SK-N-SH (cell line): ENCODE measurements around the gene RILP. TPM values are rescaled to one million over a fixed set of nuclear protein-coding genes. Genes with fewer than 3 reads are reported as not detected.

Source experiments
- CTCF ChIA-PET: fragments of 300-600, 350-600 bp; formaldehyde crosslinking; extraction: SDS; loops from one replicate; lab custom pipeline; 2021; lab: Yijun Ruan, JAX
- POLR2A ChIA-PET: fragments of 350-600 bp; sonication (Branson Sonifier 250); formaldehyde crosslinking; extraction: SDS; loops from one replicate; lab custom pipeline; 2020; ENCODE audit warnings: antibody characterized with exemption, inconsistent platforms; lab: Yijun Ruan, JAX
- DNase-seq: peaks from one replicate; pipeline ENCODE4 v3.0.0; 2012
- H2AFZ ChIP-seq: fragments of 200-600 bp; sonication (generic); 2 replicates; pipeline ENCODE4 v1.8.1; 2016; ENCODE audit warnings: antibody characterized with exemption, mild to moderate bottlenecking, low read depth
- H3F3A ChIP-seq: fragments of 200-600 bp; sonication (generic); replicated peaks from 2 replicates; pipeline ENCODE3; 2016; ENCODE audit warnings: antibody characterized with exemption, mild to moderate bottlenecking; ENCODE audit not compliant: insufficient read depth
- H3K27ac ChIP-seq, 2 experiments: fragments of 200-500 bp in 1 of 2; fragments of 200-600 bp in 1 of 2; sonication (Bioruptor generic) in 1 of 2; sonication (generic), shearing (Covaris generic) in 1 of 2; 2 replicates each; pipeline versions ENCODE4 v1.5.1 to v1.6.1; 2014 to 2016; ENCODE audit warnings: low read depth in 2 of 2, inconsistent platforms in 1 of 2, low read length in 1 of 2, mild to moderate bottlenecking in 1 of 2, mixed read lengths in 1 of 2
- H3K27me3 ChIP-seq: fragments of 200-600 bp; sonication (generic), shearing (Covaris generic); 2 replicates; pipeline ENCODE4 v1.6.1; 2016; ENCODE audit warnings: mixed run types; ENCODE audit not compliant: insufficient read depth
- H3K36me3 ChIP-seq, 2 experiments: fragments of 200-500 bp in 1 of 2; fragments of 200-600 bp in 1 of 2; sonication (Bioruptor generic) in 1 of 2; sonication (generic) in 1 of 2; replicated peaks in 1 of 2; 2 replicates each; pipeline versions ENCODE3 to v1.5.1; 2014 to 2016; ENCODE audit warnings: low read length in 1 of 2, mild to moderate bottlenecking in 1 of 2; ENCODE audit not compliant: insufficient read depth in 2 of 2, control insufficient read depth in 1 of 2
- H3K4me1 ChIP-seq, 2 experiments: fragments of 200-500 bp in 1 of 2; fragments of 200-600 bp in 1 of 2; sonication (Bioruptor generic) in 1 of 2; sonication (generic), shearing (Covaris generic) in 1 of 2; 2 replicates each; pipeline versions ENCODE4 v1.5.1 to v1.6.1; 2014 to 2016; ENCODE audit warnings: low read depth in 1 of 2, low read length in 1 of 2, mixed run types in 1 of 2; ENCODE audit not compliant: insufficient read depth in 2 of 2, control insufficient read depth in 1 of 2
- H3K4me2 ChIP-seq: fragments of 200-600 bp; sonication (generic), shearing (Covaris generic); 2 replicates; pipeline ENCODE4 v1.6.1; 2017; ENCODE audit warnings: mixed run types
- H3K4me3 ChIP-seq, 2 experiments: fragments of 200-500 bp in 1 of 2; fragments of 200-600 bp in 1 of 2; sonication (Bioruptor generic) in 1 of 2; sonication (generic), shearing (Covaris generic) in 1 of 2; 2 replicates each; pipeline versions ENCODE4 v1.5.1 to v1.8.1; 2014 to 2016; ENCODE audit warnings: low read depth in 2 of 2, inconsistent platforms in 1 of 2, low read length in 1 of 2, mild to moderate bottlenecking in 1 of 2, mixed read lengths in 1 of 2, moderate library complexity in 1 of 2
- H3K79me2 ChIP-seq: fragments of 200-600 bp; sonication (generic); 2 replicates; pipeline ENCODE4 v1.8.1; 2017; ENCODE audit warnings: mild to moderate bottlenecking; ENCODE audit not compliant: insufficient read depth
- H3K9ac ChIP-seq: fragments of 200-600 bp; sonication (generic); 2 replicates; pipeline ENCODE4 v1.6.1; 2017; ENCODE audit warnings: mixed run types
- H3K9me2 ChIP-seq: fragments of 200-600 bp; sonication (generic); 2 replicates; pipeline ENCODE4 v1.6.1; 2017; ENCODE audit warnings: mixed run types
- H3K9me3 ChIP-seq: fragments of 200-600 bp; sonication (generic); 2 replicates; pipeline ENCODE4 v1.6.1; 2017; ENCODE audit warnings: mixed run types, mild to moderate bottlenecking, moderate library complexity
- H4K20me1 ChIP-seq: fragments of 200-600 bp; sonication (generic); 2 replicates; pipeline ENCODE4 v1.6.1; 2017; ENCODE audit warnings: mild to moderate bottlenecking, mixed run types; ENCODE audit not compliant: insufficient read depth
- CHD2 ChIP-seq: fragments of 150-350 bp; IDR thresholded peaks from 2 replicates; pipeline ENCODE4 v1.6.1; 2018; ENCODE audit warnings: low read length; ENCODE audit not compliant: partially characterized antibody
- CTCF ChIP-seq: fragments of 200-600 bp; sonication (generic); IDR thresholded peaks from 2 replicates; pipeline ENCODE4 v1.6.1; 2017; ENCODE audit warnings: antibody characterized with exemption, mild to moderate bottlenecking, moderate library complexity
- ELF1 ChIP-seq: IDR thresholded peaks from 2 replicates; pipeline ENCODE4 v1.4.0; 2012
- EZH2phosphoT487 ChIP-seq: fragments of 200-600 bp; sonication (generic); IDR thresholded peaks from 2 replicates; pipeline ENCODE4 v1.6.1; 2017; ENCODE audit warnings: low read depth, mixed run types, mild to moderate bottlenecking, antibody characterized with exemption, moderate library complexity, borderline replicate concordance
- FOSL2 ChIP-seq: IDR thresholded peaks from 2 replicates; pipeline ENCODE4 v1.4.0; 2012; ENCODE audit warnings: low read depth, mild to moderate bottlenecking, moderate library complexity, borderline replicate concordance
- FOXM1 ChIP-seq: IDR thresholded peaks from 2 replicates; pipeline ENCODE4 v1.4.0; 2012; ENCODE audit warnings: low read depth, mild to moderate bottlenecking
- GABPA ChIP-seq: IDR thresholded peaks from 2 replicates; pipeline ENCODE4 v1.4.0; 2012; ENCODE audit warnings: low read depth, mild to moderate bottlenecking
- GATA2 ChIP-seq: sonication (generic); formaldehyde crosslinking; IDR thresholded peaks from 2 replicates; pipeline ENCODE4 v1.5.0; 2020; ENCODE audit warnings: mild to moderate bottlenecking, missing genetic modification reagents
- JUND ChIP-seq: IDR thresholded peaks from 2 replicates; pipeline ENCODE4 v1.4.0; 2012
- MAX ChIP-seq: IDR thresholded peaks from 2 replicates; pipeline ENCODE4 v1.4.0; 2012; ENCODE audit warnings: low read depth
- NRF1 ChIP-seq: IDR thresholded peaks from 2 replicates; pipeline ENCODE4 v1.6.1; 2012; ENCODE audit warnings: low read depth, mild to moderate bottlenecking, low read length
- RAD21 ChIP-seq: IDR thresholded peaks from 2 replicates; pipeline ENCODE4 v1.6.1; 2012; ENCODE audit warnings: mild to moderate bottlenecking, low read length
- RCOR1 ChIP-seq: fragments of 150-350 bp; IDR thresholded peaks from 2 replicates; pipeline ENCODE4 v1.6.1; 2017; ENCODE audit warnings: antibody characterized with exemption, low read length
- REST ChIP-seq: IDR thresholded peaks from 2 replicates; pipeline ENCODE4 v1.6.1; 2012; ENCODE audit warnings: mild to moderate bottlenecking, low read depth, low read length, moderate library complexity
- RFX5 ChIP-seq: IDR thresholded peaks from 2 replicates; pipeline ENCODE4 v1.6.1; 2012; ENCODE audit warnings: mild to moderate bottlenecking, improper control_type of control experiment, low read length
- TAF1 ChIP-seq: IDR thresholded peaks from 2 replicates; pipeline ENCODE4 v1.6.1; 2012; ENCODE audit warnings: low read depth, mild to moderate bottlenecking, low read length, moderate library complexity, borderline replicate concordance
- TCF12 ChIP-seq: IDR thresholded peaks from 2 replicates; pipeline ENCODE4 v1.4.0; 2012
- YY1 ChIP-seq: IDR thresholded peaks from 2 replicates; pipeline ENCODE4 v1.4.0; 2012; ENCODE audit warnings: low read depth, mild to moderate bottlenecking
- WGBS: methylation state at CpG from one replicate; pipeline ENCODE4 v1.1.6; 2017; ENCODE audit warnings: low lambda C conversion rate; 5-methylcytosine and 5-hydroxymethylcytosine counted together
- polyA plus RNA-seq, 3 experiments: library from polyadenylated mRNA; depleted of rRNA; stranded (reverse); fragments of >200 nt; gene quantifications; 2 replicates each; pipeline ENCODE4 v1.2.3, GENCODE V29; 2012
- TF ChIP-seq, protein P1 (sequence below): fragments of 150-350 bp; IDR thresholded peaks from 2 replicates; pipeline ENCODE4 v1.6.1; 2017; ENCODE audit warnings: antibody characterized with exemption, low read length, low read depth, borderline replicate concordance

Gene RILP
- polyA plus RNA-seq, 1 of the 3 experiments (the other 2 are of a cell fraction): 3.8 TPM

- H3K9ac ChIP-seq: no peak overlapping the region
- no peak overlapping the region for H2AFZ ChIP-seq
- H4K20me1 ChIP-seq: no peaks in the 10 kb centered on the region
- H3K27ac ChIP-seq: no peak overlapping the region
- no peaks in the 10 kb centered on the region for H3K27me3 ChIP-seq
- 78% methylated on average over 9 of the region's 22 CpGs for WGBS
- H3K4me3 ChIP-seq: no peak overlapping the region
- no peaks in the 10 kb centered on the region for H3K9me3 ChIP-seq
- no peaks in the 10 kb centered on the region for H3K36me3 ChIP-seq
- ChIA-PET CTCF (interaction anchor here (2.9 kb wide), 1 partner anchor 47 kb away, joined by 14 read pairs; no protein-coding TSS in a partner anchor), POLR2A (no interaction called here)
- no peaks in the 10 kb centered on the region; a peak in 1 of 4 replicates for H3K4me1 ChIP-seq
- H3K79me2 ChIP-seq: no peaks in the 10 kb centered on the region
- TF ChIP-seq RAD21 (no peak), NRF1 (no peak), TCF12 (no peak), YY1 (no peak), FOSL2 (no peak), CHD2 (no peak), REST (no peak), ELF1 (no peak), CTCF (no peak), GABPA (no peak), JUND (no peak), RCOR1 (no peak), FOXM1 (no peak), MAX (no peak), RFX5 (no peak), GATA2 (CRISPR knock-in tag) (no peak), TAF1 (no peak), EZH2phosphoT487 (no peak)
- TF ChIP-seq, protein P1, sequence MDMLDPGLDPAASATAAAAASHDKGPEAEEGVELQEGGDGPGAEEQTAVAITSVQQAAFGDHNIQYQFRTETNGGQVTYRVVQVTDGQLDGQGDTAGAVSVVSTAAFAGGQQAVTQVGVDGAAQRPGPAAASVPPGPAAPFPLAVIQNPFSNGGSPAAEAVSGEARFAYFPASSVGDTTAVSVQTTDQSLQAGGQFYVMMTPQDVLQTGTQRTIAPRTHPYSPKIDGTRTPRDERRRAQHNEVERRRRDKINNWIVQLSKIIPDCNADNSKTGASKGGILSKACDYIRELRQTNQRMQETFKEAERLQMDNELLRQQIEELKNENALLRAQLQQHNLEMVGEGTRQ: no peak
- H3K4me2 ChIP-seq: no peak overlapping the region
- no peaks in the 10 kb centered on the region for H3K9me2 ChIP-seq
- no peak for DNase-seq
- H3F3A ChIP-seq: no peaks in the 10 kb centered on the region
Measured at GRCh38 chr17:1621273-1621954, 28.3 kb downstream of the RILP start.
